MG63 (cell line): Measurements from ENCODE around the gene ANO3. TPM values are rescaled to one million over a fixed set of nuclear protein-coding genes. Genes with fewer than 3 reads are reported as not detected.

ENCODE experiments used
- DNase-seq: peaks from one replicate; pipeline ENCODE4 v3.0.0-alpha.2; 2020
- H3K27me3 ChIP-seq: fragments of 250-450 bp; sonication (Bioruptor Pico); 2 replicates; pipeline ENCODE4 v1.5.1; 2020; ENCODE audit warnings: mild to moderate bottlenecking, moderate library complexity
- H3K36me3 ChIP-seq: fragments of 250-450 bp; sonication (Bioruptor Pico); 2 replicates; pipeline ENCODE4 v1.5.1; 2020; ENCODE audit warnings: mild to moderate bottlenecking, moderate library complexity
- H3K4me3 ChIP-seq: fragments of 250-450 bp; sonication (Bioruptor Pico); 2 replicates; pipeline ENCODE4 v1.5.1; 2020; ENCODE audit warnings: mild to moderate bottlenecking, moderate library complexity
- H3K9me3 ChIP-seq: fragments of 250-450 bp; sonication (Bioruptor Pico); 2 replicates; pipeline ENCODE4 v1.5.1; 2020; ENCODE audit warnings: mild to moderate bottlenecking, moderate library complexity
- total RNA-seq: library from RNA; depleted of rRNA; stranded (reverse); fragments of >200 nt; shearing (Covaris generic); gene quantifications from 2 replicates; pipeline ENCODE4 v1.2.3, GENCODE V29; 2014; ENCODE audit warnings: low replicate concordance

ANO3 gene
- total RNA-seq, 1 experiment from 2014 or later: not detected

GRCh38 chr11:26527685-26528084 is 195.8 kb downstream of the ANO3 start:
- no peak for DNase-seq
- Histone ChIP-seq H3K27me3 (no peaks in the 10 kb centered on the region), H3K9me3 (no peaks in the 10 kb centered on the region), H3K4me3 (no peak overlapping the region), H3K36me3 (no peaks in the 10 kb centered on the region)

DNA sequence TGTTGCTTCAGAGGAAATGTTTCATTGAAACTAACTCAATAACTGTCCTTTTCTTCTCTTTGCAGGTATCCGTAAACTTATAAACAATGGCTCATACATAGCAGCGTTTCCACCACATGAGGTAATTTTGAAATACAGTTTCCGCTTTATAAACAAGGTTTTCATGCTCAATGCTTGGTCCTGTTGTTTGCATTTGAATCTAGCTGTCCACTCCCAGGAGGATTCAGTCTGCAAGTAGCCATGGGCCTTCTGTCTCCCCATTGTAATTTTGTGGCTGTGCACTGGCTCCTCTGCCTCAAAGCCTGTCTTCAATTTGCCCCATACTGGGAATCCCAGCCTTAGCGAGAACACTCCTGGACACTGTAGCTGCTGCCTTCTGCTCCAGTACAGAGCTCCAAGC is 205.4 kb downstream of the ANO3 start:
- no peaks in the 10 kb centered on the region for H3K27me3 ChIP-seq
- no peak for DNase-seq
- H3K36me3 ChIP-seq: no peaks in the 10 kb centered on the region
- no peak overlapping the region for H3K4me3 ChIP-seq
- no peaks in the 10 kb centered on the region for H3K9me3 ChIP-seq

DNA sequence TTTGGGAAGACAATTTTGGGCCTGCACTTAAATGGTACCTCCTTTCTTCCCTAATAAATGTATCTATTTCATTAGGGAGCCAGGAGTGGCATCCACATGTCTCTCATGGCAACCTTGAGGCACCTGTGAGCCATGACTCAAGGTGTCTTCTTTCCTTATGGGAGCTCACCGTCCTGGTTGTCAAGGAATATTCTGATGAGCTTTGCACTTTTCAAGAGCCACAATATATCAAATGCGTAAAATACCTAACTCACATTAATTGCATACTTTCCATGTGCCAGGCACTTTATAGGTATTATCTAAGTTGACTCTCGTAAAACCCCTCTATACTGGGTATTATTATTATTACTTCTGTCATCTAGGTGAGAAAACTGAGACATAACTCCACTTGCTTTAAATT is 207.6 kb downstream of the ANO3 start:
- Histone ChIP-seq H3K4me3 (no peak overlapping the region), H3K27me3 (no peaks in the 10 kb centered on the region), H3K36me3 (no peaks in the 10 kb centered on the region), H3K9me3 (no peaks in the 10 kb centered on the region)
- DNase-seq: no peak

DNA sequence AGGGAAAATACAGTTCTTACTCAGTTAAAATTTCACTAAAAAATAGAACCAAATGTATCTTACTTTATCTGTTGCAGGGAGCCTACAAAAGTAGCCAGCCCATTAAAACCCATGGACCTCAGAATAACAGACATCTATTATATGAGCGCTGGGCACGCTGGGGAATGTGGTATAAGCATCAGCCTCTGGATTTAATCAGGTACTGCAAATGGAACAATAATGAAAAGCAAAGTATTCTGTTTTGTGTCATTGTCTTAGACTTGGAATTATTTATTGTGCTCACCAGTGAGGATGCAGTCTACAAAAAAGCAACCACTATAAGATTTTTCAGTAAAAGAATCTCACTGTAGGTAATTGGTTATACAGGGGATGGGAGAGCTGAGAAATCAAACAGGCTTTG is 209.9 kb downstream of the ANO3 start:
- Histone ChIP-seq H3K36me3 (no peaks in the 10 kb centered on the region), H3K4me3 (no peak overlapping the region), H3K27me3 (no peaks in the 10 kb centered on the region), H3K9me3 (no peaks in the 10 kb centered on the region)
- DNase-seq: no peak

DNA sequence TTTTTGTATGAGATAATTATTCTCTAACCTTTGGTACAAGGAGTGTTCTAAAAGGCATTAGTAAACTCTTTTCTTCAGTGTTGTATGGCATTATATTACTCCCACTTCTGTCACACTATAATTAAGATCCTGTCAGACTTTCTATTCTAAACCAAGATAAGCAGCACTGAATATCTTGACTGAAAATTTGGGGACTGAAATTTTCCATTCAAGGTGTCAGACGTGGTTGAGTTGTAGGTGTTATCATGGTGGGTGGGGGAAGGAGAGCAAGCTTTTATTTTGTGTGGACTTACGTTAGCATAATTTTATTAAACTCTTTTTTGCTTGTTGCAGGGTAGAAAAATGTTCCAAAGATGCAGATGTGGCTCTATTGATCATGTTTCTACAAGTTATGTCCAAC is 217.2 kb downstream of the ANO3 start:
- Histone ChIP-seq H3K4me3 (no peak overlapping the region), H3K27me3 (no peaks in the 10 kb centered on the region), H3K9me3 (no peaks in the 10 kb centered on the region)

GRCh38 chr11:26550022-26550421 is 218.1 kb downstream of the ANO3 start:
- Histone ChIP-seq H3K9me3 (no peaks in the 10 kb centered on the region), H3K36me3 (no peaks in the 10 kb centered on the region), H3K4me3 (no peak overlapping the region), H3K27me3 (no peaks in the 10 kb centered on the region)
- no peak for DNase-seq

More for the DNA sequence above, 217.2 kb downstream of the ANO3 start:
- H3K36me3 ChIP-seq: no peaks in the 10 kb centered on the region
- no peak for DNase-seq

DNA sequence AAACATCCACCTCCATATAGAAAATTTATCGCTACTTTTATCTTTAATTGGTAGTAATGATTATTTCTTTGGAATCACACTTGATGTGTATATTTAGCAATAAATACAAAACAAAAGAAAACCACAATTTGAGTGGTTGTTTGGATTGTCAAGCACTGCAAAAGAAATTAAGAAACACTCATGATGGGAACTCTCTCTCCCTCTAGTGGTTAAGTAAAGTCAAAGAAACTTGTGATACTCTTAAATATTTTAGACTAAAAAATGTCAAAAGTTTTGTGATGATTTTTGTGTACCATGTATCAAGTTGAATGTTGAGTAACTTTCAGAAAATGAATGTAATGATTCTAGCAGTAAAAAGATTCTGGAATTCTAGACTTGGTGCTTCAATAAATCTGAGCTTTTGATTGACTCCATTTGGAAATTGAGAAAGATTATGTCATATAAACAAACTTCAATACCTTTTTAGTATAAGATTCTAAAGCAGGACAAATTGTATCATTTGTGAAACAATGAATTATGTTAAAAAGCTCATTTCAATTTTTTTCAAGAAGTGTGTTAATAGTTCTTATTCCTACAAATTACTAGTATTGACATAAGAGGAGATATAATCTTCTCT is 219.4 kb downstream of the ANO3 start:
- no peaks in the 10 kb centered on the region for H3K9me3 ChIP-seq
- H3K36me3 ChIP-seq: no peaks in the 10 kb centered on the region
- H3K27me3 ChIP-seq: no peaks in the 10 kb centered on the region
- no peak for DNase-seq
- H3K4me3 ChIP-seq: no peak overlapping the region

- no peak for DNase-seq
- no peaks in the 10 kb centered on the region for H3K27me3 ChIP-seq
- no peaks in the 10 kb centered on the region for H3K9me3 ChIP-seq
- H3K4me3 ChIP-seq: no peak overlapping the region
- H3K36me3 ChIP-seq: no peaks in the 10 kb centered on the region
Observed at GRCh38 chr11:26553182-26553581, 221.3 kb downstream of the ANO3 start.

- no peaks in the 10 kb centered on the region for H3K9me3 ChIP-seq
- H3K36me3 ChIP-seq: no peaks in the 10 kb centered on the region
- H3K27me3 ChIP-seq: no peaks in the 10 kb centered on the region
- H3K4me3 ChIP-seq: no peak overlapping the region
- DNase-seq: no peak
Observed at GRCh38 chr11:26554455-26554854, 222.5 kb downstream of the ANO3 start.

- DNase-seq: no peak
- H3K4me3 ChIP-seq: no peak overlapping the region
- no peaks in the 10 kb centered on the region for H3K27me3 ChIP-seq
- no peaks in the 10 kb centered on the region for H3K9me3 ChIP-seq
- no peaks in the 10 kb centered on the region for H3K36me3 ChIP-seq
Observed at GRCh38 chr11:26556582-26556981, 224.7 kb downstream of the ANO3 start.

DNA sequence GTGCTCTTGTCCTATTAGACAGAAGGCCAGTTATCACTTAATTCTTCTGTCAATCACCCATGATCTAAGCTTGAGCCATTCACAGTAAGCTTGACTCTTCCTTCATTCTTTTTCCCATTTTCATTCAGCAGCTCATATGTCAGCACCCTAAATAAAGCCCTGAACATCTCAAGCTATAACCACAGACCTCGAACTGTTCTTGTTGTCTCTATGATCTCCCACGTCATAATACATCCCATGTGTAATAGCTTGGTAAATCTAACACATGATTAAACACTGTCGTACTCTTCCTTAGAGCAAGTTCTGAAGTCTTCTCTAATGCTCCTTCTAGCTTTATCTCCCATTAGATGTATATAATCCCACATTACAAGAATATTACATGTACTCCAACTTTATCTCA is 225.7 kb downstream of the ANO3 start:
- Histone ChIP-seq H3K4me3 (no peak overlapping the region), H3K36me3 (no peaks in the 10 kb centered on the region), H3K27me3 (no peaks in the 10 kb centered on the region), H3K9me3 (no peaks in the 10 kb centered on the region)
- DNase-seq: no peak

GRCh38 chr11:26558190-26558589 is 226.3 kb downstream of the ANO3 start:
- Histone ChIP-seq H3K36me3 (no peaks in the 10 kb centered on the region), H3K4me3 (no peak overlapping the region), H3K27me3 (no peaks in the 10 kb centered on the region), H3K9me3 (no peaks in the 10 kb centered on the region)
- no peak for DNase-seq

GRCh38 chr11:26569646-26570045 is 237.7 kb downstream of the ANO3 start:
- Histone ChIP-seq H3K36me3 (no peaks in the 10 kb centered on the region), H3K9me3 (no peaks in the 10 kb centered on the region), H3K27me3 (no peaks in the 10 kb centered on the region), H3K4me3 (no peak overlapping the region)
- no peak for DNase-seq

- DNase-seq: no peak
- no peak within 1 kb of the TSS for H3K4me3 ChIP-seq
Observed at GRCh38 chr11:26571861-26572654, 240.1 kb downstream of the ANO3 start, which contains the start of gene MUC15. TSS of gene MUC15 (minus strand) at chr11:26572263. CDS start at chr11:26567094, 5,169 bp downstream.

GRCh38 chr11:26572770-26573402 is 241.0 kb downstream of the ANO3 start:
- no peak for DNase-seq
- Histone ChIP-seq H3K9me3 (no peaks in the 10 kb centered on the region), H3K4me3 (no peak overlapping the region), H3K27me3 (no peaks in the 10 kb centered on the region), H3K36me3 (no peaks in the 10 kb centered on the region)

More at GRCh38 chr11:26571861-26572654, 240.1 kb downstream of the ANO3 start, which contains the start of gene MUC15:
- H3K36me3 ChIP-seq: no peaks in the 10 kb centered on the region
- H3K9me3 ChIP-seq: no peaks in the 10 kb centered on the region
- no peaks in the 10 kb centered on the region for H3K27me3 ChIP-seq

GRCh38 chr11:26573896-26574295 is 242.0 kb downstream of the ANO3 start:
- H3K9me3 ChIP-seq: no peaks in the 10 kb centered on the region
- H3K27me3 ChIP-seq: no peaks in the 10 kb centered on the region
- H3K4me3 ChIP-seq: no peak overlapping the region
- DNase-seq: no peak
- no peaks in the 10 kb centered on the region for H3K36me3 ChIP-seq

DNA sequence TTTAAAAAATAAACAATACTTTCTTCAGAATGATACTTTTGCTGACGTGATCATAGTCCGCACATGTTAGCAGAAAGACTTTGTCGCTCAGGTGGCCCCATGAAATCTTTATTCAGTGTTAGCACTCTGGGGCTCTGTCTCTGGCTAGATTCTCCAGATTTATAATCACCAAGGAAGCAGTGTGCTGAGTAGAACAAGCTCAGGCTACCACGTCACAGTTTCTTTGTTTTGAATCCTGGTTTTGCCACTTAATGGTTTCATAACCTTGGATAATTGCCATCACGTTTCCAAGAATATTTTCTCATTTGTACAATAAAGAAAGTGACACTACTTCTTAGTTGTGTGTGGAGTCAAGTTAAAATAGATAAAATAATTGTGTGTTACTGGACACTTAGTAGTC is 244.0 kb downstream of the ANO3 start:
- no peaks in the 10 kb centered on the region for H3K27me3 ChIP-seq
- no peak overlapping the region for H3K4me3 ChIP-seq
- no peaks in the 10 kb centered on the region for H3K36me3 ChIP-seq
- no peak for DNase-seq
- no peaks in the 10 kb centered on the region for H3K9me3 ChIP-seq
